ENCODE results near the gene CCDC93. TPM values are rescaled to one million over a fixed set of nuclear protein-coding genes. Genes with fewer than 3 reads are reported as not detected.

The CCDC93 gene
- total RNA-seq, 6 experiments from 2014 or later: 12.5 to 15.9 (median 14.6) TPM

- Histone ChIP-seq H3K4me3 (no peak overlapping the region), H3K9me3 (no peaks in the 10 kb centered on the region), H3K27me3 (no peaks in the 10 kb centered on the region), H3K4me1 (no peaks in the 10 kb centered on the region), H3K27ac (no peak overlapping the region), H3K36me3 (peaks cover 0 to 85% (median 44%) of the 10 kb centered on the region in 4 donors)
- WGBS (ENCODE audit: insufficient coverage, low coverage, low lambda C conversion rate, missing lambda C conversion rate): 80% methylated on average over 4 of the region's 5 CpGs
- intact Hi-C loops (cut with DNase I): no loop called here
- TF ChIP-seq CTCF (IDR thresholded peaks at IDR 0.05) (no peak), POLR2A (IDR thresholded peaks at IDR 0.05) (no peak)
- DNase-seq: no peak
- no peak for ATAC-seq
Observed at GRCh38 chr2:117949806-117950205, 64.1 kb downstream of the CCDC93 start.

GRCh38 chr2:117948615-117949014 is 65.3 kb downstream of the CCDC93 start:
- ATAC-seq (no peak), DNase-seq (no peak)
- peaks cover 0 to 87% (median 42%) of the 10 kb centered on the region in 4 donors for H3K36me3 ChIP-seq
- no peak for TF ChIP-seq CTCF (IDR thresholded peaks at IDR 0.05)
- no peak for TF ChIP-seq POLR2A (IDR thresholded peaks at IDR 0.05)
- WGBS (ENCODE audit: insufficient coverage, low coverage, low lambda C conversion rate, missing lambda C conversion rate): 100% methylated on average over 1 of the region's 1 CpG
- H3K9me3 ChIP-seq: no peaks in the 10 kb centered on the region
- intact Hi-C loops (cut with DNase I): no loop called here
- no peaks in the 10 kb centered on the region for H3K4me1 ChIP-seq
- no peak overlapping the region for H3K27ac ChIP-seq
- no peak overlapping the region for H3K4me3 ChIP-seq
- H3K27me3 ChIP-seq: no peaks in the 10 kb centered on the region

GRCh38 chr2:117945296-117945695 is 68.6 kb downstream of the CCDC93 start:
- no peaks in the 10 kb centered on the region for H3K4me1 ChIP-seq
- 90% methylated on average over 2 of the region's 5 CpGs for WGBS (ENCODE audit: insufficient coverage, low coverage, low lambda C conversion rate, missing lambda C conversion rate)
- H3K36me3 ChIP-seq: peaks cover 0 to 73% (median 32%) of the 10 kb centered on the region in 4 donors
- TF ChIP-seq CTCF (IDR thresholded peaks at IDR 0.05): no peak
- no peak for TF ChIP-seq POLR2A (IDR thresholded peaks at IDR 0.05)
- intact Hi-C loops (cut with DNase I): no loop called here
- peak in 1 of 4 donors; percentile 26 for ATAC-seq
- no peak overlapping the region for H3K27ac ChIP-seq
- no peaks in the 10 kb centered on the region for H3K27me3 ChIP-seq
- DNase-seq: no peak
- H3K4me3 ChIP-seq: no peak overlapping the region
- H3K9me3 ChIP-seq: no peaks in the 10 kb centered on the region

GRCh38 chr2:117944816-117945215 is 69.1 kb downstream of the CCDC93 start:
- DNase-seq (no peak), ATAC-seq (no peak)
- no peaks in the 10 kb centered on the region for H3K9me3 ChIP-seq
- H3K27me3 ChIP-seq: no peaks in the 10 kb centered on the region
- intact Hi-C loops (cut with DNase I): no loop called here
- no peak for TF ChIP-seq CTCF (IDR thresholded peaks at IDR 0.05)
- no peak for TF ChIP-seq POLR2A (IDR thresholded peaks at IDR 0.05)
- WGBS (ENCODE audit: insufficient coverage, low coverage, low lambda C conversion rate, missing lambda C conversion rate): 100% methylated on average over 1 of the region's 2 CpGs
- no peak overlapping the region for H3K4me3 ChIP-seq
- H3K4me1 ChIP-seq: no peaks in the 10 kb centered on the region
- H3K27ac ChIP-seq: no peak overlapping the region
- peaks cover 0 to 77% (median 32%) of the 10 kb centered on the region in 4 donors for H3K36me3 ChIP-seq
